ENCODE results near the gene ABCB10.

The ABCB10 gene

GRCh38 chr1:229593800-229594199 is 35.3 kb upstream of the ABCB10 start:
- H3F3A ChIP-seq (ENCODE audit: insufficient read depth) = no peaks in the 10 kb centered on the region
- H2AFZ ChIP-seq (ENCODE audit: low read depth, low read length, severe bottlenecking) = no peak overlapping the region
- H3K9me3 ChIP-seq (ENCODE audit: insufficient read depth, low read length) = no peaks in the 10 kb centered on the region
- no peak overlapping the region for H3K4me3 ChIP-seq (ENCODE audit: insufficient read depth, low read length, poor library complexity, severe bottlenecking)
- no peak overlapping the region for H3K9ac ChIP-seq (ENCODE audit: low read length)
- no peaks in the 10 kb centered on the region for H3K9me2 ChIP-seq (replicated peaks; ENCODE audit: insufficient read depth, low read length)
- H3K4me2 ChIP-seq (ENCODE audit: low read depth, low read length, poor library complexity, severe bottlenecking) = no peak overlapping the region
- H3K79me2 ChIP-seq (ENCODE audit: insufficient read depth, low read length) = peaks cover 17% of the 10 kb centered on the region; the same call in 1 of the 2 replicates
- no peak overlapping the region for H3K27ac ChIP-seq (ENCODE audit: low read depth, low read length)
- no peaks in the 10 kb centered on the region; the same call in 1 of the 2 replicates for H4K20me1 ChIP-seq (ENCODE audit: low read depth, low read length)
- H3K27me3 ChIP-seq (ENCODE audit: low read length) = no peaks in the 10 kb centered on the region
- no peaks in the 10 kb centered on the region for H3K36me3 ChIP-seq (ENCODE audit: low read length)
- TF ChIP-seq CTCF (IDR thresholded peaks at IDR 0.05; ENCODE audit: insufficient read depth, low read length, poor library complexity, severe bottlenecking) (no peak), EZH2phosphoT487 (conservative IDR thresholded peaks at IDR 0.05; ENCODE audit: low read length) (no peak)

GRCh38 chr1:229590119-229590518 is 31.6 kb upstream of the ABCB10 start:
- no peaks in the 10 kb centered on the region for H3K9me2 ChIP-seq (replicated peaks; ENCODE audit: insufficient read depth, low read length)
- no peak overlapping the region for H3K4me3 ChIP-seq (ENCODE audit: insufficient read depth, low read length, poor library complexity, severe bottlenecking)
- no peaks in the 10 kb centered on the region for H3K79me2 ChIP-seq (ENCODE audit: insufficient read depth, low read length)
- no peaks in the 10 kb centered on the region for H4K20me1 ChIP-seq (ENCODE audit: low read depth, low read length)
- no peaks in the 10 kb centered on the region for H3K36me3 ChIP-seq (ENCODE audit: low read length)
- TF ChIP-seq EZH2phosphoT487 (conservative IDR thresholded peaks at IDR 0.05; ENCODE audit: low read length) (no peak), CTCF (IDR thresholded peaks at IDR 0.05; ENCODE audit: insufficient read depth, low read length, poor library complexity, severe bottlenecking) (no peak)
- H3K9ac ChIP-seq (ENCODE audit: low read length) = no peak overlapping the region
- no peak overlapping the region for H3K27ac ChIP-seq (ENCODE audit: low read depth, low read length)
- no peak overlapping the region for H2AFZ ChIP-seq (ENCODE audit: low read depth, low read length, severe bottlenecking)
- H3K9me3 ChIP-seq (ENCODE audit: insufficient read depth, low read length) = no peaks in the 10 kb centered on the region
- H3K27me3 ChIP-seq (ENCODE audit: low read length) = no peaks in the 10 kb centered on the region
- H3F3A ChIP-seq (ENCODE audit: insufficient read depth) = no peaks in the 10 kb centered on the region
- no peak overlapping the region for H3K4me2 ChIP-seq (ENCODE audit: low read depth, low read length, poor library complexity, severe bottlenecking)

DNA sequence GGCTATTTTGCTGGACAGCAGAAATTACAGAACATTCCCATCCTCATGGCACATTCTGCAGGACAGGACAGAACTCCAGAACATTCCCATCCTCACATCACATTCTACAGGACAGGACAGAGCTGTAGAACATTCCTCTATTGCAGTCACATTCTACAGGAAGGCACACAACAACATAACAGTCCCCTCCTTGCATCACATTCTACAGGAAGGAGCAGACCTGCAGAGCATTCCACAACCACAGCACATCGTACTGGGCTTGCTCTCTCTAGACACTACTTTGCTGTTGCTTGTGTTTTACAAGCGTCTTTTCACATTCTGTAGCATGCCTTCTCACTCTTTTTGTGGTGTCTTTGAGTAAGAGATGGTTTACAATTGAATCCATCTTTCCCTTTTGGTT is 26.8 kb upstream of the ABCB10 start:
- no peaks in the 10 kb centered on the region for H3K36me3 ChIP-seq (ENCODE audit: low read length)

More for the DNA sequence above, 26.8 kb upstream of the ABCB10 start:
- no peak overlapping the region for H3K4me2 ChIP-seq (ENCODE audit: low read depth, low read length, poor library complexity, severe bottlenecking)
- H3K9me2 ChIP-seq (replicated peaks; ENCODE audit: insufficient read depth, low read length) = no peaks in the 10 kb centered on the region
- H3K79me2 ChIP-seq (ENCODE audit: insufficient read depth, low read length) = no peaks in the 10 kb centered on the region
- H2AFZ ChIP-seq (ENCODE audit: low read depth, low read length, severe bottlenecking) = no peak overlapping the region
- no peaks in the 10 kb centered on the region for H3K27me3 ChIP-seq (ENCODE audit: low read length)
- no peaks in the 10 kb centered on the region for H3K9me3 ChIP-seq (ENCODE audit: insufficient read depth, low read length)
- no peak overlapping the region for H3K9ac ChIP-seq (ENCODE audit: low read length)
- no peaks in the 10 kb centered on the region for H4K20me1 ChIP-seq (ENCODE audit: low read depth, low read length)
- no peak overlapping the region for H3K27ac ChIP-seq (ENCODE audit: low read depth, low read length)
- no peaks in the 10 kb centered on the region for H3F3A ChIP-seq (ENCODE audit: insufficient read depth)
- H3K4me3 ChIP-seq (ENCODE audit: insufficient read depth, low read length, poor library complexity, severe bottlenecking) = no peak overlapping the region
- TF ChIP-seq EZH2phosphoT487 (conservative IDR thresholded peaks at IDR 0.05; ENCODE audit: low read length) (no peak), CTCF (IDR thresholded peaks at IDR 0.05; ENCODE audit: insufficient read depth, low read length, poor library complexity, severe bottlenecking) (no peak)

Measured in SU-DHL-6 (cell line).